GM06990 (cell line): Measurements from ENCODE around the gene RMP24.

Source experiments
- DNase-seq: peaks from one replicate; pipeline ENCODE4 v3.0.0-alpha.2; 2011; ENCODE audit not compliant: insufficient read length; ENCODE audit errors: extremely low read depth
- H3K27me3 ChIP-seq: replicated peaks from 2 replicates; pipeline ENCODE4 v1.6.0; 2011; ENCODE audit warnings: low read length; ENCODE audit not compliant: control insufficient read depth, insufficient read depth
- H3K36me3 ChIP-seq: 2 replicates; pipeline ENCODE4 v1.5.1; 2011; ENCODE audit warnings: low read length; ENCODE audit not compliant: control insufficient read depth, insufficient read depth
- H3K4me3 ChIP-seq: replicated peaks from 2 replicates; pipeline ENCODE4 v1.5.1; 2011; ENCODE audit warnings: low read depth, mild to moderate bottlenecking, control low read depth, low read length
- TF ChIP-seq, protein P1 (sequence below): IDR thresholded peaks from 2 replicates; pipeline ENCODE4 v1.5.1; 2011; ENCODE audit warnings: low read length, control low read depth, mild to moderate bottlenecking, inconsistent platforms; ENCODE audit not compliant: insufficient read depth, poor library complexity, severe bottlenecking

Gene RMP24

DNA sequence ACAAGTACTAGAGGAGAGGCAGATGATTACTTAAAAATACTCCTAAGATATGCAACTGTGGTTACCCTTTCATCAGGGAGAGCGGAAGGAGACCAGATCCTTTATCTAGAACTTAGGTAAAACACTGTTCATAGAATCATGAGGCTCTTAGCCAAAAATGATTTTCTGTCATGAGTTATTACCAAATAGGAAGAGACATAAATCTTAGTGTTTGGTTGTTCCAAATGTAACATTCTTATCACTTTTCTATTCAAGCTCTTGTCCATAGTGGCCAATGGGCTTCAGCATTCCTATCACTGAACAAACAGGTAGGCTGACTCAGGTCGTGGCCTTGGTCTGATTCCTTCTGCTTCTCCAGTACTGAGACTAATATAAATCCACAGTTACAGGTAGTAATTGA is 56.4 kb downstream of the RMP24 start:
- no peak for DNase-seq
- no peaks in the 10 kb centered on the region for H3K27me3 ChIP-seq
- peaks cover 1% of the 10 kb centered on the region for H3K36me3 ChIP-seq
- no peak overlapping the region for H3K4me3 ChIP-seq
- TF ChIP-seq, protein P1, sequence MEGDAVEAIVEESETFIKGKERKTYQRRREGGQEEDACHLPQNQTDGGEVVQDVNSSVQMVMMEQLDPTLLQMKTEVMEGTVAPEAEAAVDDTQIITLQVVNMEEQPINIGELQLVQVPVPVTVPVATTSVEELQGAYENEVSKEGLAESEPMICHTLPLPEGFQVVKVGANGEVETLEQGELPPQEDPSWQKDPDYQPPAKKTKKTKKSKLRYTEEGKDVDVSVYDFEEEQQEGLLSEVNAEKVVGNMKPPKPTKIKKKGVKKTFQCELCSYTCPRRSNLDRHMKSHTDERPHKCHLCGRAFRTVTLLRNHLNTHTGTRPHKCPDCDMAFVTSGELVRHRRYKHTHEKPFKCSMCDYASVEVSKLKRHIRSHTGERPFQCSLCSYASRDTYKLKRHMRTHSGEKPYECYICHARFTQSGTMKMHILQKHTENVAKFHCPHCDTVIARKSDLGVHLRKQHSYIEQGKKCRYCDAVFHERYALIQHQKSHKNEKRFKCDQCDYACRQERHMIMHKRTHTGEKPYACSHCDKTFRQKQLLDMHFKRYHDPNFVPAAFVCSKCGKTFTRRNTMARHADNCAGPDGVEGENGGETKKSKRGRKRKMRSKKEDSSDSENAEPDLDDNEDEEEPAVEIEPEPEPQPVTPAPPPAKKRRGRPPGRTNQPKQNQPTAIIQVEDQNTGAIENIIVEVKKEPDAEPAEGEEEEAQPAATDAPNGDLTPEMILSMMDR: no peak
